Fibroblast of skin of back (primary cell): ENCODE data around the gene ATL1.
"Not testable (repeated sequence)": the region's sequence is repeated elsewhere in the genome, so short reads cannot be mapped to it uniquely, and the experiment has no call there.

Experiments used
- DNase-seq: peaks from one replicate; pipeline ENCODE4 v3.0.0-alpha.2; 2013

Gene ATL1

GRCh38 chr14:50534997-50535396, 24.9 kb upstream of the ATL1 start:
- DNase-seq = no peak

- DNase-seq = not testable (repeated sequence)
These were observed 21.9 kb upstream of the ATL1 start for GRCh38 chr14:50538034-50538433.

GRCh38 chr14:50539051-50539450, 20.9 kb upstream of the ATL1 start:
- no peak for DNase-seq

- DNase-seq = no peak
These were observed 18.8 kb upstream of the ATL1 start for GRCh38 chr14:50541159-50541567.

GRCh38 chr14:50542941-50543418, 17.0 kb upstream of the ATL1 start:
- peak; percentile 64 for DNase-seq

- DNase-seq = no peak
These were observed 15.0 kb upstream of the ATL1 start for GRCh38 chr14:50544911-50545310.

- no peak for DNase-seq
These were observed 14.3 kb upstream of the ATL1 start for GRCh38 chr14:50545618-50546017.

GRCh38 chr14:50550294-50550693, 9.7 kb upstream of the ATL1 start:
- DNase-seq = no peak

- no peak for DNase-seq
These were observed 8.1 kb upstream of the ATL1 start for GRCh38 chr14:50551877-50552276.

GRCh38 chr14:50552796-50553195, 7.1 kb upstream of the ATL1 start:
- DNase-seq = not testable (repeated sequence)

- DNase-seq = peak; percentile 57
These were observed 963 bp downstream of the ATL1 start for GRCh38 chr14:50560931-50561285.

GRCh38 chr14:50562841-50563240, 2.9 kb downstream of the ATL1 start:
- DNase-seq = no peak

- no peak for DNase-seq
These were observed 9.8 kb downstream of the ATL1 start for GRCh38 chr14:50569714-50570274.

- DNase-seq = no peak
These were observed 13.9 kb downstream of the ATL1 start for GRCh38 chr14:50573862-50574261.

GRCh38 chr14:50575769-50576168, 15.8 kb downstream of the ATL1 start:
- DNase-seq = no peak

GRCh38 chr14:50577982-50578381, 18.0 kb downstream of the ATL1 start:
- no peak for DNase-seq

GRCh38 chr14:50578433-50578832, 18.5 kb downstream of the ATL1 start:
- no peak for DNase-seq

GRCh38 chr14:50590464-50590863, 30.5 kb downstream of the ATL1 start:
- DNase-seq = no peak

- DNase-seq = no peak
These were observed 34.8 kb downstream of the ATL1 start for GRCh38 chr14:50594577-50595316.

- DNase-seq = no peak
These were observed 38.8 kb downstream of the ATL1 start for GRCh38 chr14:50598765-50599164.

- peak; percentile 48 for DNase-seq
These were observed 39.9 kb downstream of the ATL1 start for GRCh38 chr14:50599700-50600444.

GRCh38 chr14:50600849-50601248, 40.9 kb downstream of the ATL1 start:
- DNase-seq = no peak

GRCh38 chr14:50601394-50601793, 41.4 kb downstream of the ATL1 start:
- no peak for DNase-seq

GRCh38 chr14:50602035-50602434, 42.1 kb downstream of the ATL1 start:
- DNase-seq = no peak
